ENCODE results near the gene TRPM4. TPM values are rescaled to one million over a fixed set of nuclear protein-coding genes. Genes with fewer than 3 reads are reported as not detected.
A peak's percentile ranks its signal among the peaks of the same experiment; 100 is the strongest.
"Not testable (repeated sequence)": the region's sequence is repeated elsewhere in the genome, so short reads cannot be mapped to it uniquely, and the experiment has no call there.

The TRPM4 gene
- polyA plus RNA-seq (2013, experiment 1 of 2; ENCODE audit: insufficient read length) = 27.6 TPM
- 27.0 TPM for polyA plus RNA-seq (2013, experiment 2 of 2; ENCODE audit: insufficient read length)

- DNase-seq = peak; percentile 84
Observed at GRCh38 chr19:49157445-49158224, at the start of gene TRPM4. TRPM4 (plus strand) TSS chr19:49157792; CDS start chr19:49157867, 75 bp downstream.

- DNase-seq = no peak
Observed at GRCh38 chr19:49109051-49109450, 48.5 kb upstream of the TRPM4 start.

GRCh38 chr19:49109569-49110233 is 47.9 kb upstream of the TRPM4 start:
- DNase-seq = no peak

- peak; percentile 45 for DNase-seq
Observed at GRCh38 chr19:49110567-49110966, 47.0 kb upstream of the TRPM4 start.

GRCh38 chr19:49111218-49111998 is 46.2 kb upstream of the TRPM4 start:
- DNase-seq = no peak

GRCh38 chr19:49113762-49114629 is 43.6 kb upstream of the TRPM4 start, which contains the start of gene LIN7B:
LIN7B (plus strand) TSS chr19:49114370; CDS start chr19:49114405, 35 bp downstream.
- DNase-seq = peak; percentile 77

- DNase-seq = peak; percentile 70
Observed at GRCh38 chr19:49114630-49115363, 42.8 kb upstream of the TRPM4 start.

GRCh38 chr19:49116544-49116943 is 41.0 kb upstream of the TRPM4 start:
- no peak for DNase-seq

- no peak for DNase-seq
Observed at GRCh38 chr19:49117677-49118564, 39.7 kb upstream of the TRPM4 start.

- DNase-seq = peak; percentile 96
Observed at GRCh38 chr19:49118565-49119410, 38.8 kb upstream of the TRPM4 start, which contains the start of gene C19orf73. C19orf73 (minus strand) TSS chr19:49119143; CDS start chr19:49119022, 121 bp downstream.

- DNase-seq = peak; percentile 60
Observed at GRCh38 chr19:49119411-49120324, 37.9 kb upstream of the TRPM4 start, which contains the start of gene PPFIA3. PPFIA3 (plus strand) TSS chr19:49119544; CDS start chr19:49127874, 8,330 bp downstream.

GRCh38 chr19:49120325-49120683 is 37.3 kb upstream of the TRPM4 start:
- no peak for DNase-seq

GRCh38 chr19:49120868-49121267 is 36.7 kb upstream of the TRPM4 start:
- DNase-seq = no peak

GRCh38 chr19:49121841-49122240 is 35.8 kb upstream of the TRPM4 start:
- peak; percentile 35 for DNase-seq

- DNase-seq = not testable (repeated sequence)
Observed at GRCh38 chr19:49123285-49123684, 34.3 kb upstream of the TRPM4 start.

GRCh38 chr19:49125025-49125731 is 32.4 kb upstream of the TRPM4 start:
- DNase-seq = no peak

GRCh38 chr19:49126575-49126974 is 31.0 kb upstream of the TRPM4 start:
- no peak for DNase-seq
